Stomach (tissue), 9 donors: ENCODE data around the gene TRIM24. TPM values are rescaled to one million over a fixed set of nuclear protein-coding genes. Genes with fewer than 3 reads are reported as not detected.

Source experiments
- DNase-seq, 2 donors: peaks; one replicate each; pipeline versions ENCODE4 v3.0.0 to v3.0.0-alpha.2; 2013 to 2019
- H3K27ac ChIP-seq, 5 donors: fragments of 200-600 bp in 4 of 5; sonication (generic) in 4 of 5; one replicate each; pipeline ENCODE4 v1.5.1; 2013 to 2019; ENCODE audit warnings: mild to moderate bottlenecking in 1 of 5, moderate library complexity in 1 of 5
- H3K27me3 ChIP-seq, 3 donors: fragments of 200-600 bp; sonication (generic); one replicate each; pipeline ENCODE4 v1.5.1; 2017 to 2019; ENCODE audit warnings: mixed run types in 1 of 3
- H3K36me3 ChIP-seq, 4 donors: fragments of 200-600 bp; sonication (generic); 1 replicate in 3 of 4; 2 replicates in 1 of 4; pipeline ENCODE4 v1.5.1; 2016 to 2019
- H3K4me1 ChIP-seq, 4 donors: fragments of 200-600 bp; sonication (generic); one replicate each; pipeline ENCODE4 v1.5.1; 2016 to 2019
- H3K4me3 ChIP-seq, 4 donors: fragments of 200-600 bp; sonication (generic) in 3 of 4; one replicate each; pipeline ENCODE4 v1.5.1; 2016 to 2019; ENCODE audit warnings: mild to moderate bottlenecking in 1 of 4
- H3K9me3 ChIP-seq, 4 donors: fragments of 200-600 bp; sonication (generic); one replicate each; pipeline ENCODE4 v1.5.1; 2016 to 2019
- EP300 ChIP-seq: sonication (generic); formaldehyde crosslinking; IDR thresholded peaks from one replicate; pipeline ENCODE4 v1.6.1; 2017; ENCODE audit warnings: antibody characterized with exemption
- POLR2A ChIP-seq, 4 donors: fragments of 450-650 bp; IDR thresholded peaks; one replicate each; pipeline ENCODE4 v1.6.1; 2016; ENCODE audit warnings: antibody characterized with exemption in 4 of 4, control low read depth in 2 of 4, mild to moderate bottlenecking in 1 of 4, moderate library complexity in 1 of 4
- POLR2AphosphoS5 ChIP-seq, 3 donors: sonication (generic); formaldehyde crosslinking; IDR thresholded peaks; one replicate each; pipeline ENCODE4 v1.6.1; 2016; ENCODE audit warnings: antibody characterized with exemption in 3 of 3
- WGBS, 5 donors: extraction: QIAGEN DNeasy Blood & Tissue Kit in 3 of 5; methylation state at CpG; one replicate each; pipeline versions ENCODE4 v1.1.5 to v1.1.7; 2013 to 2018; 5-methylcytosine and 5-hydroxymethylcytosine counted together
- intact Hi-C: fragments of 100-400 bp; cut with DNase I; formaldehyde crosslinking; loops from one replicate; pipeline ENCODE4 v1.15.1; 2023; ENCODE audit warnings: low total_unique reads
- polyA plus RNA-seq, 3 donors: library from polyadenylated mRNA; stranded (reverse); fragments of 200-250 nt; gene quantifications; one replicate each; pipeline ENCODE4 v1.2.3, GENCODE V29; 2013
- total RNA-seq, 5 donors: library from RNA; depleted of rRNA; stranded (reverse); fragments of >200 nt; gene quantifications; one replicate each; pipeline versions ENCODE4 v1.1.0 to v1.2.3, GENCODE V29; 2014 to 2016
- TF ChIP-seq, protein P1 (sequence below), 7 experiments: fragments of 450-650 bp in 4 of 7; fragments of 200-600 bp in 3 of 7; sonication (generic) in 3 of 7; IDR thresholded peaks; one replicate each; pipeline ENCODE4 v1.5.1; 2016 to 2019; ENCODE audit warnings: antibody characterized with exemption in 7 of 7, control low read depth in 2 of 7, mild to moderate bottlenecking in 1 of 7
- donor health status: healthy with polysubstance abuse.
- donor health status: Bipolar disorder and iron deficiency.
- donor health status: healthy.

The TRIM24 gene
- total and polyA plus RNA-seq, 8 donors = 5.5 to 32.0 (median 11.9) TPM

DNA sequence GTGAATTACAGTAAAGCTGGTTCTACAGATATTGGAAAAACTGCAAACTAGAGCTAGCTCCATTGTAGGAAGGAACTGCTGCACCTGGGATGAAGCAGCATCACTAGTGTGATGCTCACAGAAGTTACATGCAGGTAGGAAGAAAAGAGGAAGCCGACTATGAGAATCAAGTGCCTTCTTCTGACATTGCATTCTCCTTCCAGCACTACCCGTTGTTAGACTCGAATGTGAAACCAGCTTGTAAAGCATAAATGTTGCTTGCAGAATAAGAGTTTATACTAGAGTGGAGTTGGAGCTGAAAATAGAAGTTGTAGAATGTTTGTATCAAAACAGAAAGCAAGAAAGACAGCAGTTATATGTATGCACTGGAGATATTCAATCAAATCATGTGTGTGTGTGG lies 49.9 kb downstream of the TRIM24 start:
- H3K36me3 ChIP-seq = peaks cover 2 to 39% (median 30%) of the 10 kb centered on the region in 4 donors
- no peak overlapping the region for H3K4me3 ChIP-seq
- no peak for TF ChIP-seq POLR2A (IDR thresholded peaks at IDR 0.05)
- TF ChIP-seq, protein P1, sequence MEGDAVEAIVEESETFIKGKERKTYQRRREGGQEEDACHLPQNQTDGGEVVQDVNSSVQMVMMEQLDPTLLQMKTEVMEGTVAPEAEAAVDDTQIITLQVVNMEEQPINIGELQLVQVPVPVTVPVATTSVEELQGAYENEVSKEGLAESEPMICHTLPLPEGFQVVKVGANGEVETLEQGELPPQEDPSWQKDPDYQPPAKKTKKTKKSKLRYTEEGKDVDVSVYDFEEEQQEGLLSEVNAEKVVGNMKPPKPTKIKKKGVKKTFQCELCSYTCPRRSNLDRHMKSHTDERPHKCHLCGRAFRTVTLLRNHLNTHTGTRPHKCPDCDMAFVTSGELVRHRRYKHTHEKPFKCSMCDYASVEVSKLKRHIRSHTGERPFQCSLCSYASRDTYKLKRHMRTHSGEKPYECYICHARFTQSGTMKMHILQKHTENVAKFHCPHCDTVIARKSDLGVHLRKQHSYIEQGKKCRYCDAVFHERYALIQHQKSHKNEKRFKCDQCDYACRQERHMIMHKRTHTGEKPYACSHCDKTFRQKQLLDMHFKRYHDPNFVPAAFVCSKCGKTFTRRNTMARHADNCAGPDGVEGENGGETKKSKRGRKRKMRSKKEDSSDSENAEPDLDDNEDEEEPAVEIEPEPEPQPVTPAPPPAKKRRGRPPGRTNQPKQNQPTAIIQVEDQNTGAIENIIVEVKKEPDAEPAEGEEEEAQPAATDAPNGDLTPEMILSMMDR (IDR thresholded peaks at IDR 0.05) = no peak
- TF ChIP-seq POLR2AphosphoS5 (IDR thresholded peaks at IDR 0.05) = no peak
- TF ChIP-seq EP300 = no peak
- no peak for DNase-seq
- intact Hi-C loops = no loop called here
- H3K4me1 ChIP-seq = peaks cover 0 to 17% (median 6%) of the 10 kb centered on the region in 4 donors
- 63 to 84% (median 68%) methylated on average over 3 of the region's 3 CpGs for WGBS, 5 donors
- H3K27ac ChIP-seq = no peak overlapping the region
- H3K9me3 ChIP-seq = peaks cover 0 to 4% (median 0%) of the 10 kb centered on the region in 4 donors
- H3K27me3 ChIP-seq = no peaks in the 10 kb centered on the region

- Histone ChIP-seq H3K27ac (no peak overlapping the region), H3K9me3 (peaks cover 0 to 4% (median 0%) of the 10 kb centered on the region in 4 donors), H3K27me3 (no peaks in the 10 kb centered on the region), H3K36me3 (peaks cover 0 to 53% (median 41%) of the 10 kb centered on the region in 4 donors), H3K4me1 (peaks cover 0 to 17% (median 6%) of the 10 kb centered on the region in 4 donors), H3K4me3 (no peak overlapping the region)
- no peak for TF ChIP-seq POLR2AphosphoS5 (IDR thresholded peaks at IDR 0.05)
- no peak for TF ChIP-seq POLR2A (IDR thresholded peaks at IDR 0.05)
- no peak for TF ChIP-seq EP300
- TF ChIP-seq, protein P1 (IDR thresholded peaks at IDR 0.05) = no peak
- 96 to 100% (median 98%) methylated on average over 3 of the region's 3 CpGs for WGBS, 5 donors
- intact Hi-C loops = no loop called here
- no peak for DNase-seq
Measured at GRCh38 chr7:138512092-138512858, 52.2 kb downstream of the TRIM24 start.

- intact Hi-C loops = no loop called here
- peaks cover 0 to 4% (median 0%) of the 10 kb centered on the region in 4 donors for H3K9me3 ChIP-seq
- no peaks in the 10 kb centered on the region for H3K27me3 ChIP-seq
- peaks cover 0 to 17% (median 6%) of the 10 kb centered on the region in 4 donors for H3K4me1 ChIP-seq
- no peak overlapping the region for H3K27ac ChIP-seq
- TF ChIP-seq EP300 (no peak), POLR2AphosphoS5 (IDR thresholded peaks at IDR 0.05) (no peak), POLR2A (IDR thresholded peaks at IDR 0.05) (no peak)
- TF ChIP-seq, protein P1 (IDR thresholded peaks at IDR 0.05) = no peak
- DNase-seq = no peak
- peaks cover 0 to 58% (median 44%) of the 10 kb centered on the region in 4 donors for H3K36me3 ChIP-seq
- 85 to 98% (median 95%) methylated on average over 1 of the region's 1 CpG for WGBS, 5 donors
- H3K4me3 ChIP-seq = no peak overlapping the region
Measured at GRCh38 chr7:138512885-138513284, 52.8 kb downstream of the TRIM24 start.

- Histone ChIP-seq H3K36me3 (peaks cover 0 to 61% (median 45%) of the 10 kb centered on the region in 4 donors), H3K27me3 (no peaks in the 10 kb centered on the region), H3K4me1 (peaks cover 0 to 17% (median 6%) of the 10 kb centered on the region in 4 donors), H3K27ac (no peak overlapping the region), H3K9me3 (peaks cover 0 to 4% (median 0%) of the 10 kb centered on the region in 4 donors), H3K4me3 (no peak overlapping the region)
- no peak for DNase-seq
- 90 to 99% (median 96%) methylated on average over 4 of the region's 4 CpGs for WGBS, 5 donors
- intact Hi-C loops = no loop called here
- TF ChIP-seq POLR2AphosphoS5 (IDR thresholded peaks at IDR 0.05) (no peak), POLR2A (IDR thresholded peaks at IDR 0.05) (no peak)
Measured at GRCh38 chr7:138513344-138513871, 53.3 kb downstream of the TRIM24 start.
